ENCODE measurements around the gene SRRM2. TPM values are rescaled to one million over a fixed set of nuclear protein-coding genes. Genes with fewer than 3 reads are reported as not detected.

The SRRM2 gene
- total RNA-seq, 1 donor from 2014 or later: 251 TPM

DNA sequence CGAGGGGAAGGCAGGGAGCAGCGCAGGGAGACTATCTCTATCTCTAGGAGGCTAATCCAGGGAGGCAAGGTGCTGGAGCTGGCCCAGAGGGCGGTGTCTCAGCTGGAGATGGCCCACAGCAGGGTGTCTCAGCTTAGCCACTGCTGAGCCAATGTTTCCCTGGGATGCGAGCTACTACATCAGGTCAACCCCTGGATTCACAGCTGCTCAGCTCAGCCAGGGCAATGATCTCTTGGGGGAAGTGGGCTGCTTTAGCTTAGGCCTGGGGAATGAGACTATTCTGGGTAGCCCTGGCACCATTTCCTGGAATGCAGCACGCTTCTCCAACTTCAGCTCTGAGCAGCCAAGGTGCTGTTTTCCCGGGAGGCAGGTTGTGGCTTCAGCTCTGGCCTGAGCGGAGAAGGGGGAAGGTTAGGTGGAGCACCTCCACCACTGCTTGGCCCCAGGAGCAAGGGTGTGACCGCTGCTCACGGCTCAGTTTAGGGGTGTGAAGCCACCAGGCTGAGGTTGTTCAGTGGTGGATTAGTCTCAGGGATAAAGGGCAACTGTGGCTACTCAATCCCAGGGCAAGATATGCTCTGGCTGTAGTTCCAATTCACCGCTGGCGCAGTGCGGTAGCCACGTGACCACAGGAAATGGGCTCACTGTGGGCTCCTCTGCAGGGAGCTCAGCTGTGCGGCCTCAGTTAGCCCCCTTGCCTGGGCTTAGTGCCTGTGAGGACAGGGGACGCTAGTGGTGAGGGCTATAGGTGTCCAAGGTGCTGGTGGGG is 59.4 kb downstream of the SRRM2 start:
- TF ChIP-seq, protein P1, sequence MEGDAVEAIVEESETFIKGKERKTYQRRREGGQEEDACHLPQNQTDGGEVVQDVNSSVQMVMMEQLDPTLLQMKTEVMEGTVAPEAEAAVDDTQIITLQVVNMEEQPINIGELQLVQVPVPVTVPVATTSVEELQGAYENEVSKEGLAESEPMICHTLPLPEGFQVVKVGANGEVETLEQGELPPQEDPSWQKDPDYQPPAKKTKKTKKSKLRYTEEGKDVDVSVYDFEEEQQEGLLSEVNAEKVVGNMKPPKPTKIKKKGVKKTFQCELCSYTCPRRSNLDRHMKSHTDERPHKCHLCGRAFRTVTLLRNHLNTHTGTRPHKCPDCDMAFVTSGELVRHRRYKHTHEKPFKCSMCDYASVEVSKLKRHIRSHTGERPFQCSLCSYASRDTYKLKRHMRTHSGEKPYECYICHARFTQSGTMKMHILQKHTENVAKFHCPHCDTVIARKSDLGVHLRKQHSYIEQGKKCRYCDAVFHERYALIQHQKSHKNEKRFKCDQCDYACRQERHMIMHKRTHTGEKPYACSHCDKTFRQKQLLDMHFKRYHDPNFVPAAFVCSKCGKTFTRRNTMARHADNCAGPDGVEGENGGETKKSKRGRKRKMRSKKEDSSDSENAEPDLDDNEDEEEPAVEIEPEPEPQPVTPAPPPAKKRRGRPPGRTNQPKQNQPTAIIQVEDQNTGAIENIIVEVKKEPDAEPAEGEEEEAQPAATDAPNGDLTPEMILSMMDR (IDR thresholded peaks at IDR 0.05; ENCODE audit: borderline replicate concordance): no peak
- Histone ChIP-seq H3K4me3 (no peak overlapping the region), H3K9me3 (replicated peaks) (no peaks in the 10 kb centered on the region), H3K27ac (replicated peaks) (no peak overlapping the region), H3K36me3 (no peaks in the 10 kb centered on the region), H3K4me1 (peaks cover 7% of the 10 kb centered on the region), H3K27me3 (ENCODE audit: low read depth) (peaks cover 79% of the 10 kb centered on the region)
- DNase-seq: no peak
- intact Hi-C loops (cut with micrococcal nuclease): no loop called here

- Histone ChIP-seq H3K9me3 (replicated peaks) (no peaks in the 10 kb centered on the region), H3K27me3 (ENCODE audit: low read depth) (peaks cover 82% of the 10 kb centered on the region), H3K36me3 (no peaks in the 10 kb centered on the region), H3K4me3 (no peak overlapping the region), H3K4me1 (peaks cover 7% of the 10 kb centered on the region), H3K27ac (replicated peaks) (no peak overlapping the region)
- intact Hi-C loops (cut with micrococcal nuclease): no loop called here
- TF ChIP-seq, protein P1 (IDR thresholded peaks at IDR 0.05; ENCODE audit: borderline replicate concordance): no peak
- DNase-seq: no peak
Measured at GRCh38 chr16:2813771-2814221, 61.4 kb downstream of the SRRM2 start.

DNA sequence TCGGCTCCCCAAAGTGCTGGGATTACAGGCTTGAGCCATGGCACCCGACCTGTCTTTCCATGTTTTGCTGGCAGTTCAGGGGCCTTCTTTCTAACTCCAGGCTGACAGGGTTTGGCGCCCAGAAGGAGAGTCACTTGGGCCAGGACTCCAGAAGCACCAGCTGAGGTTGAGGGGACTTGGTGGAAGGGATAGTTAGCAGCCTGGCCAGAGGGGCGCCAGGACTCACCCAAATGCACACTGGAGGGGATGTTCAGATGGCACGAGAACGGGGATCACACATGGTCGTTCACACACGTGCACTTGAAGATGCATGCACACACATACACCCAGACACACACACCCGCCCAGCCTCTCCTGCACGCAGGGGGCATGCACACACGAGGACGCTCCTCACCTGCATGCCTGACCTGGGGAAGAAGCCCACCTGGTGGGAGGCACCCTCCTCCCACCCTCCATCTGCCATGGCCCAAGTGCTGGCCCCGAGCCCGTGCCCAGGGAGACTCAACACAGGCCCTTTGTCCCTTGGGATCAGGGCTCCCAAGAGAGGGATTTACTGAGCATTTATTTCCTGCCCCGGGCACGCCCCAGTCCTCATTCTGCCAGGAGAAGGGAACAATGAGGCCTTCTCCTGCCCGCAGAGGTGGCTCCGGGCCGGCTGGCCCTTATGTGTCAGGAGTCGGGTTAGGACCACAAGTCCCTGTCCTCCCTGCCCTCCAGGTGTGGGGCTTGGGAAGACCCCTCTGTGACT is 62.3 kb downstream of the SRRM2 start:
- no peak overlapping the region for H3K27ac ChIP-seq (replicated peaks)
- H3K4me1 ChIP-seq: peaks cover 7% of the 10 kb centered on the region
- TF ChIP-seq, protein P1 (IDR thresholded peaks at IDR 0.05; ENCODE audit: borderline replicate concordance): no peak
- no peak overlapping the region for H3K4me3 ChIP-seq
- intact Hi-C loops (cut with micrococcal nuclease): no loop called here
- no peaks in the 10 kb centered on the region for H3K9me3 ChIP-seq (replicated peaks)
- no peaks in the 10 kb centered on the region for H3K36me3 ChIP-seq
- no peak for DNase-seq
- H3K27me3 ChIP-seq (ENCODE audit: low read depth): peaks cover 92% of the 10 kb centered on the region

DNA sequence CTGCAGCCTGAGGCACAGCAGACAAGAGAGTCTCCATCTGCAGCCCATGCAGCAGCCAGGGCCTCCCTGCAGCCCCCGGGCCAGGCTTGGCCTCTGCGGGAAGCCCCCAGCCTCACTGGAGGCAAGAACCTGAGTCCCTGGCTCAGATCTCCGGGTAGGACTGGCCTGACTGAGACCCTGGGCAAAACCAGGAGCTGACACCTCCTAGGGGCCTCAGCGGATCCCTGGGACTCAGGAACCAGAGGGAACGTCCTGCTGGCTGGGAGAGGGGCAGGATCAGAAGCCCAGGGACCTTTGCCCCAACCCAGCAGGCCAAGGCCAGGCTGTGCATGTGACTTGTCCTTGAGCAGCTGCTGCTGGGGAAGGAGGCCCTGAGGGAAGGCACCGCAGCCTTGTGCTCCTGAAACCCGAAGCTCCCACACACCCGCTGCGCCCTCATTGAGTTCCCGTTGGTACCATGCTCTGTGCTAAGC is 62.9 kb downstream of the SRRM2 start:
- Histone ChIP-seq H3K27ac (replicated peaks) (no peak overlapping the region), H3K4me1 (peaks cover 7% of the 10 kb centered on the region), H3K27me3 (ENCODE audit: low read depth) (peaks cover 95% of the 10 kb centered on the region), H3K4me3 (no peak overlapping the region), H3K9me3 (replicated peaks) (no peaks in the 10 kb centered on the region), H3K36me3 (no peaks in the 10 kb centered on the region)
- no peak for DNase-seq
- TF ChIP-seq, protein P1 (IDR thresholded peaks at IDR 0.05; ENCODE audit: borderline replicate concordance): no peak
- intact Hi-C loops (cut with micrococcal nuclease): no loop called here

DNA sequence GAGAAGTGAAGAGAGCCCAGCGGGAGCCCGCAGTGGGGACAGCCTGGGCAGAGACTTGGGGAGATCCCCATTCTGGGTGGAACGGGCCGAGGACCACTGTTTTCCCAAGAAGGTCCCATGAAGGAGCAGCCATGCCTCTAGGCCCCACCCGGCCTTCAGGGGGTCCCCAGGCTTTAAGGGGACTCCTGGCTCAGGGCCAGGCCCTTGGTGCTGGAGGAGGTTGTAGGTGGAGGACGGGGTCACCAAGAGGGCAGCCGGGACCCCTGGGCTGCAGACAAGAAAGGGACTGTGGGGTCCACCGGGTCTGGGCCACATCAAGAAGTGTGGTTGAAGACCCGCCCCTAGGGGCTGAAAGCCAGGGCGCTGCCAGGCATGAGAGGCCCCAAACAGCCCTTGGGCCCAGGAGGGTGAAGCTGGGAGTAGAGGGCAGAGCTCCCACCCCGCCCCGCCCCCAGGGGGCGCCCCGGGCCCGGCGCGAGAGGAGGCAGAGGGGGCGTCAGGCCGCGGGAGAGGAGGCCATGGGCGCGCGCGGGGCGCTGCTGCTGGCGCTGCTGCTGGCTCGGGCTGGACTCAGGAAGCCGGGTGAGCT is 64.4 kb downstream of the SRRM2 start, which contains the start of gene PRSS21:
Gene PRSS21 (plus strand): TSS at position 487 of the 589 bp plus-strand sequence. CDS start 32 bp downstream, at position 519.
- H3K4me3 ChIP-seq: no peak within 1 kb of the TSS
- peaks cover 100% of the 10 kb centered on the region for H3K27me3 ChIP-seq (ENCODE audit: low read depth)
- H3K36me3 ChIP-seq: no peaks in the 10 kb centered on the region
- intact Hi-C loops (cut with micrococcal nuclease): no loop called here
- peaks cover 4% of the 10 kb centered on the region for H3K4me1 ChIP-seq
- H3K27ac ChIP-seq (replicated peaks): no peak within 1 kb of the TSS
- no peaks in the 10 kb centered on the region for H3K9me3 ChIP-seq (replicated peaks)
- no peak for DNase-seq
- TF ChIP-seq, protein P1 (IDR thresholded peaks at IDR 0.05; ENCODE audit: borderline replicate concordance): no peak
